GM20000 (cell line): ENCODE measurements around the gene SYPL2.
A peak's percentile ranks its signal among the peaks of the same experiment; 100 is the strongest.

Source experiments
- DNase-seq: peaks from one replicate; pipeline ENCODE4 v3.0.0; 2012; ENCODE audit warnings: low spot score
- CTCF ChIP-seq: IDR thresholded peaks from 2 replicates; pipeline ENCODE4 v1.5.1; 2012; ENCODE audit warnings: mild to moderate bottlenecking, control low read depth; ENCODE audit errors: extremely low read depth, missing control alignments

SYPL2 gene

GRCh38 chr1:109517337-109517736, 51.0 kb downstream of the SYPL2 start:
- DNase-seq, result no peak
- no peak for TF ChIP-seq CTCF

GRCh38 chr1:109521002-109521951, 54.9 kb downstream of the SYPL2 start:
- TF ChIP-seq CTCF, result no peak
- DNase-seq, result no peak

- no peak for TF ChIP-seq CTCF
- DNase-seq, result no peak
Observed at GRCh38 chr1:109522026-109522425, 55.7 kb downstream of the SYPL2 start.

DNA sequence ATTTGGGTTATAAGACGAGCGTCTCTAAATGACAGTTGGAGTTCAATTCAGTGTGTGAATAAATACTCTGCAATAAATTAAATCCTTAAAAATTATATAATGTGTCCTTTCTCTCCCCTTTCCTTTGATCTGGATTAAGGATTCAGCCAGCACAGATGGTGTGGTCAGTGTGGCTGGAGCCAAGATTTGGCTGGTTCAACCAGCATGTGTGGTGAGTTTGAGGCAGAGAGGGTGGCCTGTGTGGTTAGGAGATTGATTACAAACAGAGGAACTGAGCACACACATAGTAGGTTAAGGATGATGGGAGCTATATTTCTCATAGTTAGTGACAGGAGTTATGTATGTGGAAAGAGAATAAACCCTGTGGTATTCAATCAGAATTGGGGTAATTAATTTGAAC, 57.4 kb downstream of the SYPL2 start:
- no peak for TF ChIP-seq CTCF
- no peak for DNase-seq

DNA sequence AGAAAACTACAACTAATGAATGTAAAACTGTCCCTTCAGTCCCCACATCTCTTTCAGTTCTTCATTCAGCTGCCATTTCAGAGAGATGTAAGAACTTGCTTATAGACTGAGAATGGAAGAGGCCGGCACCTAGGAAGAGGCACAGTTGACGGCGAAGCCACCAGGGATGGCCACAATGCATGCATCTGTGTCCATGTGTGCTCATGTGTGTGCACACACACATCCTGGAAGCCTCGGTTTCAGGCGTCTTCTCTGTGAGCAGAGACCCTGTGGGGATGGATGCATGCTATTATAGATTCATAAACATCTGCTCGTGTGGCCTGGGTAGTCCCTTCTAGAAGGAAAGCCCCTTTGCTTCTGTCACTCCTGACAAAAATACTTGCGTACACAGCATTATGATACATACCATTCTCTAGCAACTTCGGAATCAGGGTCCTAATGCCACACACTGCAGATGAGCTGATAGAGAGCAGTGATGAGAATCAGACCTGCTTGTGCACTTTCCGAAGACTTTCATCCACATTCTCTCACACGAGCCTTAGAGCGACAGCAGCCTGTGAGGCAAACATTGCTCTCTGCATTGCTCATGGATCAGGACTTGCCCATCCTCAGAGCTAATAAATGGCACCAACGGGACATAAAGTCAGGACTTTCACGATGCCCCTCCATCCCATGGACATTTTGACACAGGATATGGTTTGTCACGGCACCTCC, 60.9 kb downstream of the SYPL2 start:
- TF ChIP-seq CTCF, result no peak
- peak; percentile 72 for DNase-seq

- TF ChIP-seq CTCF, result no peak
- DNase-seq, result no peak
Observed at GRCh38 chr1:109527846-109528695, 61.7 kb downstream of the SYPL2 start.
